NT2/D1 (cell line): Measurements from ENCODE around the gene CDH7.

Experiments used
- YY1 ChIP-seq: IDR thresholded peaks from 2 replicates; pipeline ENCODE4 v1.6.1; 2011; ENCODE audit not compliant: insufficient read length, insufficient read depth
- ZNF274 ChIP-seq: IDR thresholded peaks from 2 replicates; pipeline ENCODE4 v1.6.1; 2011; ENCODE audit warnings: mild to moderate bottlenecking, low read depth, low read length

GRCh38 chr18:65750389-65751154 lies at the start of gene CDH7:
- TF ChIP-seq ZNF274 (no peak), YY1 (no peak)
